Ascending aorta (tissue), 2 donors: ENCODE data around the gene PSME1. TPM values are rescaled to one million over a fixed set of nuclear protein-coding genes. Genes with fewer than 3 reads are reported as not detected.

Source experiments
- DNase-seq, 2 donors: peaks; one replicate each; pipeline ENCODE4 v3.0.0-alpha.2; 2019; ENCODE audit warnings: low spot score in 2 of 2
- H3K27ac ChIP-seq, 2 donors: fragments of 200-600 bp; sonication (generic); one replicate each; pipeline ENCODE4 v1.5.1; 2016 to 2017; ENCODE audit warnings: mild to moderate bottlenecking in 1 of 2
- H3K27me3 ChIP-seq: fragments of 200-600 bp; sonication (generic); one replicate; pipeline ENCODE4 v1.5.1; 2017
- H3K36me3 ChIP-seq, 2 donors: fragments of 200-600 bp; sonication (generic); one replicate each; pipeline ENCODE4 v1.5.1; 2016
- H3K4me1 ChIP-seq, 2 donors: fragments of 200-600 bp; sonication (generic); one replicate each; pipeline ENCODE4 v1.5.1; 2016 to 2017; ENCODE audit warnings: mild to moderate bottlenecking in 1 of 2
- H3K4me3 ChIP-seq, 2 donors: fragments of 200-600 bp; sonication (generic); one replicate each; pipeline ENCODE4 v1.5.1; 2016 to 2017; ENCODE audit warnings: mild to moderate bottlenecking in 1 of 2
- H3K9me3 ChIP-seq, 2 donors: fragments of 200-600 bp; sonication (generic); one replicate each; pipeline ENCODE4 v1.5.1; 2016
- intact Hi-C: fragments of 100-400 bp; cut with DNase I; formaldehyde crosslinking; loops from one replicate; pipeline ENCODE4 v1.15.1; 2023
- total RNA-seq: library from RNA; depleted of rRNA; stranded (reverse); fragments of >200 nt; gene quantifications from one replicate; pipeline ENCODE4 v1.1.0, GENCODE V29; 2016
- TF ChIP-seq, protein P1 (sequence below), 3 experiments: fragments of 200-600 bp in 2 of 3; fragments of 450-650 bp in 1 of 3; sonication (generic) in 2 of 3; IDR thresholded peaks; one replicate each; pipeline ENCODE4 v1.5.1; 2016 to 2019; ENCODE audit warnings: antibody characterized with exemption in 3 of 3, mild to moderate bottlenecking in 1 of 3, moderate library complexity in 1 of 3

Gene PSME1
- total RNA-seq, 1 donor from 2014 or later, result 55.5 TPM

DNA sequence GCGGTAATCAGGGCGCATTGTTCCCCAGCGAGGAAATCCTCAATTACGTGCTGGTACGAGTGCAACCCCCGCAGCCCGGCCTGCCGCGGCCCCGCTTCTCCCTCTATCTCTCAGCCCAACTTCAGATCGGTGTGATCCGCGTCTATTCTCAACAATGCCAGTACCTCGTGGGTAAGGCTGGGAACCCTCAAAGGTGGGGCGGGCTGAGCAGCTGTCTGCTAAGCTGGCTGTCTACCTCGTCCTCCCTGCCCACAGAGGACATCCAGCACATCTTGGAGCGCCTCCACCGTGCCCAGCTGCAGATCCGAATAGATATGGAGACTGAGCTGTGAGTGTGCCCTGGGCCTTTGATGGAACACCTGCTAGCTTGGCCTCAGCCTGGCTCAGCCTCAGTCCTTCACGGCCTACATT lies 36.9 kb downstream of the PSME1 start:
- no peak overlapping the region for H3K27ac ChIP-seq
- TF ChIP-seq, protein P1, sequence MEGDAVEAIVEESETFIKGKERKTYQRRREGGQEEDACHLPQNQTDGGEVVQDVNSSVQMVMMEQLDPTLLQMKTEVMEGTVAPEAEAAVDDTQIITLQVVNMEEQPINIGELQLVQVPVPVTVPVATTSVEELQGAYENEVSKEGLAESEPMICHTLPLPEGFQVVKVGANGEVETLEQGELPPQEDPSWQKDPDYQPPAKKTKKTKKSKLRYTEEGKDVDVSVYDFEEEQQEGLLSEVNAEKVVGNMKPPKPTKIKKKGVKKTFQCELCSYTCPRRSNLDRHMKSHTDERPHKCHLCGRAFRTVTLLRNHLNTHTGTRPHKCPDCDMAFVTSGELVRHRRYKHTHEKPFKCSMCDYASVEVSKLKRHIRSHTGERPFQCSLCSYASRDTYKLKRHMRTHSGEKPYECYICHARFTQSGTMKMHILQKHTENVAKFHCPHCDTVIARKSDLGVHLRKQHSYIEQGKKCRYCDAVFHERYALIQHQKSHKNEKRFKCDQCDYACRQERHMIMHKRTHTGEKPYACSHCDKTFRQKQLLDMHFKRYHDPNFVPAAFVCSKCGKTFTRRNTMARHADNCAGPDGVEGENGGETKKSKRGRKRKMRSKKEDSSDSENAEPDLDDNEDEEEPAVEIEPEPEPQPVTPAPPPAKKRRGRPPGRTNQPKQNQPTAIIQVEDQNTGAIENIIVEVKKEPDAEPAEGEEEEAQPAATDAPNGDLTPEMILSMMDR (IDR thresholded peaks at IDR 0.05), result no peak
- H3K27me3 ChIP-seq, result no peaks in the 10 kb centered on the region
- no peak for DNase-seq
- peaks cover 2 to 6% of the 10 kb centered on the region in 2 donors for H3K4me1 ChIP-seq
- H3K36me3 ChIP-seq, result peaks cover 4 to 20% of the 10 kb centered on the region in 2 donors
- intact Hi-C loops, result no loop called here
- no peak overlapping the region for H3K4me3 ChIP-seq
- H3K9me3 ChIP-seq, result no peaks in the 10 kb centered on the region

DNA sequence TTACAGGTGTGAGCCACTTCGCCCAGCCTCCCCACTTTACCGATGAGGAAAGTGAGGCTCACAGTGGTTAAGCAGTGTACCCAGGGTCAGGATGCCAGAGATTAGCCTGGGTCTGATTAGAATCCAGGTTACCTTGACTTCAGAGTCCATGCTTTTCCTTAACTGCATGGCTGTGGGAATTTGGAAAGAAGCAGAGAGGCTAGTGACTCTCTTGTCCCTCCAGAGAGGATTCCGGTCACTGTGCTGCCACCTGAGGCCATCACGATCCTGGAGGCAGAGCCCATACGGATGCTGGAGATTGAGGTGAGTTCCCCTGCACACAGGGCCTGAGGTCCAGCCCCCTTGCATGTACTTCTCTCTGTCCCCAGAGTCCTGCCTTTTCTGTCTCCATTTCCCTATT lies 40.6 kb downstream of the PSME1 start:
- H3K4me3 ChIP-seq, result no peak overlapping the region
- TF ChIP-seq, protein P1 (IDR thresholded peaks at IDR 0.05), result no peak
- no peaks in the 10 kb centered on the region for H3K27me3 ChIP-seq
- H3K27ac ChIP-seq, result no peak overlapping the region
- H3K4me1 ChIP-seq, result peaks cover 0 to 3% of the 10 kb centered on the region in 2 donors
- intact Hi-C loops, result no loop called here
- H3K9me3 ChIP-seq, result no peaks in the 10 kb centered on the region
- H3K36me3 ChIP-seq, result peaks cover 20 to 40% of the 10 kb centered on the region in 2 donors
- no peak for DNase-seq

DNA sequence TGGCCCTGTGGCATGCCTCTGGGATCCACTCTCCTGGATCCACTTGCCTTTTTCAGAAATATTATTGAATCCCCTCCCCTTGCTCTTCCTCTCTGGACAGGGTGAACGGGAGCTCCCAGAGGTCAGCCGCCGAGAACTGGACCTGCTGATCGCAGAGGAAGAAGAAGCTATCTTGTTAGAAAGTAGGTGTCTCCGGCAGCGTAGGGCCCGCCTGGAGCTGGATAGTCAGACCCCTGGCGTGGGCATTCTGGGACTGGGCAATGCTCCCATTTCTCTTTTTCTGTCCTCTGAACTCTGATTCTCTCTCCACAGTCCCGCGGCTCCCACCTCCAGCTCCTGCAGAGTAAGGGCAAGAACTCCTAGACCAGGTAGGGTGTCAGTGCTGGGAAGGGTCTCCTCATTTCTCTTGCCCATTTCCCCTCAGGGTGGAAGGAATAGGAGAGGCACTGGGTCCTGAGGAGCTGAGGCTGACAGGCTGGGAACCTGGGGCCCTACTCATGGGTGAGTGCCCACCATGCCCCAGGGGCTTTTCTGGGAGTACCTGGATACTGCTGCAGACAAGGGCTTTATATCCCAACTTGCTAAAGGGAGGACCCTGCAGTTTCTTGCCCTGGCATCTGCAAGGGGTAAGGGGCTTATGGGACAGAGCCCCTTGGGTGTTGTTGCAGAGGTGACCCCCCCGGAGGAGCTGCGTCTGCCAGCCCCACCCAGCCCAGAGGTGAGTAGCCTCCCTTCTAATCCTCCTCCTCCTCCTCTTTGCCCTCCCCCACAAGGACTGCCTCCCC lies 41.2 kb downstream of the PSME1 start:
- intact Hi-C loops, result no loop called here
- Histone ChIP-seq H3K4me1 (no peaks in the 10 kb centered on the region), H3K36me3 (peaks cover 20 to 46% of the 10 kb centered on the region in 2 donors)

DNA sequence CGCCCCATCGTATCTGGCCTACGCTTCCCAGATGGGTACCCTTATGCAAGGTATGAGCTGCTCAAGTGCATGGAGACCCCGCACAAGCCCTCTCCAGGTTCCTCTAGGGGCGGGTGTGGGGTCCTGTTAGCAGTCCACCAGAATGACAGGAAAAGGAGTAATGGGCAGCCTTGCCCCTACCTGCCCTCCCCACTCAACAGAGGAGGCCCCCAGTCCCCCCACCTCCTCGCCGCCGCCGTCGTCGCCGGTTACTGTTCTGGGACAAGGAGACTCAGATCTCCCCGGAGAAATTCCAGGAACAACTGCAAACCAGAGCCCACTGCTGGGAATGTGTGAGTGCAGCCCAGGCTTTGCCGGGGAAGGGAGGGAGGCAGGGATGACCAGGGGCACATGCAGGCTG lies 41.9 kb downstream of the PSME1 start:
- TF ChIP-seq, protein P1 (IDR thresholded peaks at IDR 0.05), result no peak
- Histone ChIP-seq H3K27ac (no peak overlapping the region), H3K36me3 (peaks cover 26 to 53% of the 10 kb centered on the region in 2 donors), H3K9me3 (no peaks in the 10 kb centered on the region), H3K4me3 (no peak overlapping the region), H3K4me1 (no peaks in the 10 kb centered on the region), H3K27me3 (no peaks in the 10 kb centered on the region)
- intact Hi-C loops, result no loop called here
- DNase-seq, result no peak

More for the DNA sequence above, 41.2 kb downstream of the PSME1 start:
- no peaks in the 10 kb centered on the region for H3K9me3 ChIP-seq
- TF ChIP-seq, protein P1 (IDR thresholded peaks at IDR 0.05), result no peak
- H3K4me3 ChIP-seq, result no peak overlapping the region
- no peaks in the 10 kb centered on the region for H3K27me3 ChIP-seq
- no peak for DNase-seq
- no peak overlapping the region for H3K27ac ChIP-seq

DNA sequence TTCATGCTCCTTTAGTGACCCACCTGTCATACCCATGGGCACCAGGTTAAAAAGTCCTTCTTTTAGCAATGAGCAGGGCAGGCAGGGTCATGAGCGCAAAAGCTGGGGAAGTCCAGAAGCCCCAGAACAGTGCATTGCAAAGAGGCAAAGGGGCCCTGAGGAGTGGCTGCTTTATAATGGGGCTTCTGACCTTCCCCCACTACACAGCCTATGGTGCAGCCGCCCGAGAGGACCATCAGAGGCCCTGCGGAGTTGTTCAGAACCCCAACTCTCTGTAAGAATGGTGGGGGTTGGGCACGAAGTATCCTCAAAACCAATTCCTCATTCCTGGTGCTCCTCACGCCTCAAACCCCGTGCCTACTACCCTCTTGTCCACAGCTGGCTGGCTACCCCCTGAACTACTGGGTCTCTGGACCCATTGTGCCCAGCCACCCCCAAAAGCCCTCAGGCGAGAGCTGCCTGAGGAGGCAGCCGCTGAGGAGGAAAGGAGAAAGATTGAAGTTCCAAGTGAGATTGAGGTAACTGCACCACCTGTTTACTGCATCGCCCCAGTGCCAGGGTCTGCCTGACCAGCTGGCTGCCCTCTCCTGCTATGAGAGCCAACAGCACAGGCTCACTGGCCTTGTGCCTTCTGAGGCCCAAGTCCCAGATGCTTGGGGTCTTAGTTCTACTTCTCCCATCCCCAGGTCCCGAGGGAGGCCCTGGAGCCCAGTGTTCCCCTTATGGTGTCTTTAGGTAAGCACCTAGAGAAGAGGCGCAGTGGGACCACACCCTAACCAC lies 42.6 kb downstream of the PSME1 start:
- DNase-seq, result no peak
- H3K4me1 ChIP-seq, result no peaks in the 10 kb centered on the region
- H3K4me3 ChIP-seq, result no peak overlapping the region
- H3K27me3 ChIP-seq, result no peaks in the 10 kb centered on the region
- no peaks in the 10 kb centered on the region for H3K9me3 ChIP-seq
- H3K36me3 ChIP-seq, result peaks cover 32 to 60% of the 10 kb centered on the region in 2 donors
- TF ChIP-seq, protein P1 (IDR thresholded peaks at IDR 0.05), result no peak
- intact Hi-C loops, result no loop called here
- no peak overlapping the region for H3K27ac ChIP-seq
